A673 (cell line): ENCODE data around the gene MYOCD. TPM values are rescaled to one million over a fixed set of nuclear protein-coding genes. Genes with fewer than 3 reads are reported as not detected.

Experiments
- BruUV-seq: library from RNA; stranded (reverse); fragments of 400-500 nt; replicated peaks from 2 replicates; lab custom pipeline; 2021; lab: Mats Ljungman, UMichigan
- CTCF ChIA-PET: fragments of 300-600 bp; sonication (Branson Sonifier 250); formaldehyde crosslinking; loops from one replicate; lab custom pipeline; 2022; ENCODE audit warnings: antibody characterized with exemption; lab: Charles Lee
- POLR2A ChIA-PET: fragments of 300-600 bp; sonication (Branson Sonifier 250); formaldehyde crosslinking; loops from one replicate; lab custom pipeline; 2022; ENCODE audit warnings: antibody characterized with exemption; ENCODE audit not compliant: low non-redundant PET; lab: Charles Lee
- DNase-seq: peaks from one replicate; pipeline ENCODE4 v3.0.0-alpha.2; 2015; ENCODE audit warnings: low spot score
- H3K27ac ChIP-seq: fragments of 200-600 bp; sonication (generic); 2 replicates; pipeline ENCODE4 v1.5.1; 2016; ENCODE audit warnings: mixed run types, low read depth, mild to moderate bottlenecking, mixed read lengths, antibody characterized with exemption, low read length; ENCODE audit not compliant: poor library complexity, severe bottlenecking
- H3K27me3 ChIP-seq: fragments of 200-600 bp; sonication (generic); replicated peaks from 2 replicates; pipeline ENCODE4 v1.6.1; 2017; ENCODE audit warnings: mixed run types, low read depth, mild to moderate bottlenecking, mixed read lengths, antibody characterized with exemption, low read length; ENCODE audit not compliant: insufficient read depth, poor library complexity
- H3K36me3 ChIP-seq: fragments of 200-600 bp; sonication (generic); 2 replicates; pipeline ENCODE4 v1.6.1; 2016; ENCODE audit warnings: mixed run types, mild to moderate bottlenecking, mixed read lengths, antibody characterized with exemption, low read length; ENCODE audit not compliant: insufficient read depth, poor library complexity, severe bottlenecking
- H3K4me1 ChIP-seq: fragments of 200-600 bp; sonication (generic); 2 replicates; pipeline ENCODE4 v1.6.1; 2017; ENCODE audit warnings: mixed run types, mild to moderate bottlenecking, mixed read lengths, antibody characterized with exemption, low read length; ENCODE audit not compliant: insufficient read depth, poor library complexity, severe bottlenecking
- H3K4me3 ChIP-seq: fragments of 200-600 bp; sonication (generic); 2 replicates; pipeline ENCODE4 v1.5.1; 2016; ENCODE audit warnings: low read depth, mixed run types, mild to moderate bottlenecking, mixed read lengths, low read length; ENCODE audit not compliant: poor library complexity, severe bottlenecking
- H3K9me3 ChIP-seq: fragments of 200-600 bp; sonication (generic); 2 replicates; pipeline ENCODE4 v1.6.1; 2016; ENCODE audit warnings: mixed run types, low read depth, mild to moderate bottlenecking, mixed read lengths, antibody characterized with exemption, low read length; ENCODE audit not compliant: poor library complexity, severe bottlenecking
- EZH2 ChIP-seq: fragments of 200-600 bp; sonication (generic); IDR thresholded peaks from 2 replicates; pipeline ENCODE4 v1.6.1; 2017; ENCODE audit warnings: borderline replicate concordance, low read depth, mild to moderate bottlenecking, mixed read lengths, antibody characterized with exemption, low read length; ENCODE audit not compliant: poor library complexity, severe bottlenecking
- intact Hi-C: fragments of 100-400 bp; cut with micrococcal nuclease; formaldehyde crosslinking; loops from one replicate; pipeline ENCODE4 v1.10.0; 2022; ENCODE audit not compliant: unreplicated experiment
- total RNA-seq: library from RNA; stranded (reverse); gene quantifications from 2 replicates; pipeline ENCODE4 v1.2.3, GENCODE V29; 2021
- TF ChIP-seq, protein P1 (sequence below): fragments of 300-800, 200-600 bp; sonication (generic); conservative IDR thresholded peaks from 2 replicates; pipeline ENCODE4 v1.5.1; 2017; ENCODE audit warnings: low read depth, mild to moderate bottlenecking, antibody characterized with exemption, low read length, moderate library complexity, mixed read lengths

MYOCD gene
- total RNA-seq, 1 experiment from 2014 or later = not detected

- ChIA-PET POLR2A (no interaction called here), CTCF (interaction anchor here (1.3 kb wide), 1 partner anchor 20 kb away, joined by 3 read pairs; no protein-coding TSS in a partner anchor)
- intact Hi-C loops = no loop called here
- H3K9me3 ChIP-seq = no peaks in the 10 kb centered on the region
- H3K27me3 ChIP-seq = no peaks in the 10 kb centered on the region
- TF ChIP-seq, protein P1, sequence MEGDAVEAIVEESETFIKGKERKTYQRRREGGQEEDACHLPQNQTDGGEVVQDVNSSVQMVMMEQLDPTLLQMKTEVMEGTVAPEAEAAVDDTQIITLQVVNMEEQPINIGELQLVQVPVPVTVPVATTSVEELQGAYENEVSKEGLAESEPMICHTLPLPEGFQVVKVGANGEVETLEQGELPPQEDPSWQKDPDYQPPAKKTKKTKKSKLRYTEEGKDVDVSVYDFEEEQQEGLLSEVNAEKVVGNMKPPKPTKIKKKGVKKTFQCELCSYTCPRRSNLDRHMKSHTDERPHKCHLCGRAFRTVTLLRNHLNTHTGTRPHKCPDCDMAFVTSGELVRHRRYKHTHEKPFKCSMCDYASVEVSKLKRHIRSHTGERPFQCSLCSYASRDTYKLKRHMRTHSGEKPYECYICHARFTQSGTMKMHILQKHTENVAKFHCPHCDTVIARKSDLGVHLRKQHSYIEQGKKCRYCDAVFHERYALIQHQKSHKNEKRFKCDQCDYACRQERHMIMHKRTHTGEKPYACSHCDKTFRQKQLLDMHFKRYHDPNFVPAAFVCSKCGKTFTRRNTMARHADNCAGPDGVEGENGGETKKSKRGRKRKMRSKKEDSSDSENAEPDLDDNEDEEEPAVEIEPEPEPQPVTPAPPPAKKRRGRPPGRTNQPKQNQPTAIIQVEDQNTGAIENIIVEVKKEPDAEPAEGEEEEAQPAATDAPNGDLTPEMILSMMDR = no peak
- TF ChIP-seq EZH2 = no peak
- H3K36me3 ChIP-seq = no peaks in the 10 kb centered on the region
- DNase-seq = no peak
- no peaks in the 10 kb centered on the region for H3K4me1 ChIP-seq
- H3K27ac ChIP-seq = no peak overlapping the region
- no TSS peak for BruUV-seq
- H3K4me3 ChIP-seq = no peak overlapping the region
Observed at GRCh38 chr17:12722282-12722681, 56.6 kb downstream of the MYOCD start.

DNA sequence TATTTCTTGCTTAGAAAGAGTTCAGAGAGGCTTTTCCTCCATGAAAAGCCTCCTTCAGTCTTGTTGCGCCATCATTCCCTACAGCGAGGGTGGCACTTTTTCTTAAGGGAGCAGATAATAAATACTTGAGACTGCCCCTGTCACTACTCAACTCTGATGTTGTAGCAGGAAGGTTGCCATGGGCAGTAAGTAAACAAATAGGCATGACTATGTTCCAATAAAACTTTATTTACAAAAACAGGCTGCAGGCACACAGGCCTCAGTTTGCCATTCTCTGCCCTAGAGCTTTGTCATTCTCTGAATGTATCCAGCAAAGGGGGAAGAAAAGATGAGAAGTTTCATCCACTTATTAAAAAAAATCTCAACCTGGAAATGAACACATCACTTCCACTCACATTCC lies 60.4 kb downstream of the MYOCD start:
- Histone ChIP-seq H3K27me3 (no peaks in the 10 kb centered on the region), H3K36me3 (no peaks in the 10 kb centered on the region), H3K4me3 (no peak overlapping the region), H3K4me1 (no peaks in the 10 kb centered on the region), H3K27ac (no peak overlapping the region), H3K9me3 (no peaks in the 10 kb centered on the region)
- no peak for DNase-seq
- ChIA-PET CTCF (no interaction called here), POLR2A (no interaction called here)
- BruUV-seq = no TSS peak
- TF ChIP-seq, protein P1 = no peak
- no peak for TF ChIP-seq EZH2
- intact Hi-C loops = no loop called here

DNA sequence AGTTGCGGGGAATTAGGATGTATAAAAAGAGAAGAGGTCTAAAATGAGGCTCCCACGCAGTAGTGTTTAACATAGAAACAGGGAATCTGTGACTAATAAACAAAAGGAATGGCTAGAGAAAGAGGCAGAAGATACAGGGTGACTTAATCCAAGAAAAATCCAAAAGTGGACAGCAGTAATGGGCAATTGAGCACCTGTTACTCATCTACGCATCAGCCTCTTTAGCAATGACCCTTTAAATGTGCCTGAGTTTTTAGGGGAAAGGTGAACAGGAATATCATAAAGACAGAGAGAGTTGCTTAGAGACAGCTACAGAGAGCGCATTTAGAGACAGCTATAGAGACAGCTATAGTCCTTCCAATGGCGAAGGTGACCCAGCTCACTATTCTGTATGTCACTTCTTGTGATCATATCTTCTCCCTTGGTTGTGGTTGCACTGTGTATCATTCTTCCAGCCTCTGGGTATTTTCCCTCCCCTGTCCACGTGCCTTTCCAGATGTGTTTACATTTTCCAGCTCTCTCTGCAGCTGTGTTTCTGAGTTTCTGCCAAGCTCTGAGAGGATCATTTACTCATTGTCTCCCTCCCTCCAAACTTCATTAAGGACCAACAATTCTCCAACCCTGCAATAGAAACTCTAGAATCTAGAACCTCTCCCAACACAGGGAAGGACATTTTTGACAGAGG lies 61.5 kb downstream of the MYOCD start:
- Histone ChIP-seq H3K9me3 (no peaks in the 10 kb centered on the region), H3K36me3 (no peaks in the 10 kb centered on the region), H3K4me3 (no peak overlapping the region), H3K27me3 (no peaks in the 10 kb centered on the region), H3K4me1 (no peaks in the 10 kb centered on the region), H3K27ac (no peak overlapping the region)
- ChIA-PET CTCF (no interaction called here), POLR2A (no interaction called here)
- TF ChIP-seq, protein P1 = no peak
- no peak for TF ChIP-seq EZH2
- intact Hi-C loops = no loop called here
- no peak for DNase-seq
- BruUV-seq = no TSS peak
